ENCODE measurements around the gene BNC2. TPM values are rescaled to one million over a fixed set of nuclear protein-coding genes. Genes with fewer than 3 reads are reported as not detected.
"Not testable (repeated sequence)": the region's sequence is repeated elsewhere in the genome, so short reads cannot be mapped to it uniquely, and the experiment has no call there.

Gene BNC2
- polyA plus RNA-seq, 1 donor from 2014 or later: not detected

- H3K27me3 Mint-ChIP-seq: no peaks in the 10 kb centered on the region
- H3K4me3 Mint-ChIP-seq: no peak overlapping the region
- H3K4me1 Mint-ChIP-seq: no peaks in the 10 kb centered on the region
- H3K36me3 Mint-ChIP-seq: no peaks in the 10 kb centered on the region
- peaks cover 0 to 5% (median 3%) of the 10 kb centered on the region in 3 donors for H3K9me3 Mint-ChIP-seq
- no peak overlapping the region for H3K27ac Mint-ChIP-seq
These were observed 360.5 kb downstream of the BNC2 start for GRCh38 chr9:16509997-16510396.

DNA sequence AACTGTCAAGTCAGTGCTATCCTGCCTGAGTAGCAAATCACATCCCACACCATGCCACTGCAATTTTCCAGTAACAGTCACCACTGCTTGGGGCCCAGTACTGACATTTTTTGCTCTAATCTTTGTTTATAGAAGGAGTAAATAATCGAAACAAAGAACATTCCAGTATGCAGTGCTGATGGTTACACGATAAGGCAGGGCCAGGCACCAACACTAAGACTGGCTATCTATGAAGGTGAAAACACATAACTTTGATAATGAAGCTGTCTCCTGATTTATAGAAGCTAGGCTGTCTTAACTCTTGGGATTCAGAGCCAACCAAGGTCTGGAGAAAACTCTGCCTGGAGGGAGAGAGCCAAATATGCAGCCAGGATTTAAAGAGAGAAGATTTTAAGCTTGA is 365.3 kb downstream of the BNC2 start:
- no peaks in the 10 kb centered on the region for H3K36me3 Mint-ChIP-seq
- no peaks in the 10 kb centered on the region for H3K4me1 Mint-ChIP-seq
- H3K4me3 Mint-ChIP-seq: no peak overlapping the region
- H3K9me3 Mint-ChIP-seq: peaks cover 3 to 5% (median 5%) of the 10 kb centered on the region in 3 donors
- no peaks in the 10 kb centered on the region for H3K27me3 Mint-ChIP-seq
- H3K27ac Mint-ChIP-seq: no peak overlapping the region

- Mint-ChIP-seq H3K9me3 (peaks cover 0 to 5% (median 5%) of the 10 kb centered on the region in 3 donors), H3K4me1 (no peaks in the 10 kb centered on the region), H3K27ac (no peak overlapping the region), H3K27me3 (no peaks in the 10 kb centered on the region), H3K36me3 (no peaks in the 10 kb centered on the region), H3K4me3 (no peak overlapping the region)
These were observed 368.7 kb downstream of the BNC2 start for GRCh38 chr9:16501726-16502125.

GRCh38 chr9:16501141-16501540 is 369.3 kb downstream of the BNC2 start:
- H3K9me3 Mint-ChIP-seq: peaks cover 0 to 5% (median 5%) of the 10 kb centered on the region in 3 donors
- H3K36me3 Mint-ChIP-seq: no peaks in the 10 kb centered on the region
- H3K4me1 Mint-ChIP-seq: no peaks in the 10 kb centered on the region
- no peak overlapping the region for H3K27ac Mint-ChIP-seq
- H3K27me3 Mint-ChIP-seq: no peaks in the 10 kb centered on the region
- no peak overlapping the region for H3K4me3 Mint-ChIP-seq

DNA sequence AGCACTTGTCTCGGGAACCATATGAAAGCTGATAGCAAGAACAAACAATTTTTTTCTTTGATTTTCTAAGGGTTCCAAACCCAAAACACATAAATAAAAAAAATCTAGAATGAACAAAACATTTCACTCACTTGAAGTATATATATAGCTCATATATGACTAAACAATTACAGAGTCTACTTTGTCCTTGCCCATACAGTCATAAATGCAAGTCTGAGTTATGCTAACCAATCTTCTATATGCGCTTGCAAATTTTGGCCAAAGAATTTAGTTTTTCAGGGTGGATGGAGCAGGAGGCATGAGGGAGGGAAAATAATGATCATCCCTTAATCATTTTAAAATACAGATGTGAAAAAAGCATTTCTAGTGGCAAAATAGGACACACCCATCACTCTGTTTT is 370.1 kb downstream of the BNC2 start:
- H3K4me1 Mint-ChIP-seq: no peaks in the 10 kb centered on the region
- peak overlapping the region in 1 of 4 donors; percentile 26 for H3K4me3 Mint-ChIP-seq
- no peak overlapping the region for H3K27ac Mint-ChIP-seq
- H3K9me3 Mint-ChIP-seq: peaks cover 0 to 5% (median 5%) of the 10 kb centered on the region in 3 donors
- no peaks in the 10 kb centered on the region for H3K36me3 Mint-ChIP-seq
- H3K27me3 Mint-ChIP-seq: no peaks in the 10 kb centered on the region

- Mint-ChIP-seq H3K4me1 (no peaks in the 10 kb centered on the region), H3K9me3 (peaks cover 0 to 5% (median 3%) of the 10 kb centered on the region in 3 donors), H3K36me3 (no peaks in the 10 kb centered on the region), H3K27me3 (no peaks in the 10 kb centered on the region), H3K27ac (no peak overlapping the region), H3K4me3 (no peak overlapping the region)
These were observed 370.6 kb downstream of the BNC2 start for GRCh38 chr9:16499892-16500291.

DNA sequence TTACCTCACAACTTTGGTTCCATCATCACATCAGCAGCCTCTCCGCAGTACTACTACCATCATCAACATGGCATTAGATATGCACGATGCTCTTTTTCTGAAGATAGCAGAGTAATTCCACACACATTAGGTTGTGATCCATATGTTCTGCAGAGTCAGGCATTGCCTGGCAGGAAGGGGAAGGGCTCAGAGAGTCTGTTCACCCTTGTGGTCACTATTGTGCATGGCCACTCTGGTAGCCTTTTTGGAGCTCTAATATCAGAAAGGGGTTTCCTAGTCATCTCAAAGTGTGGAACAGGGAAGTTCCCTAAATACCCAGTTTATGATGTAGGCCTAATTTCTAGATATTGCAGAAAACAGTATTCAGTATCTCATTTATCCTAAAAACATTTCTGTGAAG is 373.6 kb downstream of the BNC2 start:
- Mint-ChIP-seq H3K4me3 (no peak overlapping the region), H3K9me3 (peaks cover 0 to 7% (median 2%) of the 10 kb centered on the region in 3 donors), H3K27ac (no peak overlapping the region), H3K36me3 (no peaks in the 10 kb centered on the region), H3K4me1 (no peaks in the 10 kb centered on the region), H3K27me3 (no peaks in the 10 kb centered on the region)

GRCh38 chr9:16487915-16488314 is 382.6 kb downstream of the BNC2 start:
- H3K27ac Mint-ChIP-seq: no peak overlapping the region
- H3K27me3 Mint-ChIP-seq: no peaks in the 10 kb centered on the region
- H3K4me3 Mint-ChIP-seq: no peak overlapping the region
- peaks cover 0 to 11% (median 2%) of the 10 kb centered on the region in 3 donors for H3K9me3 Mint-ChIP-seq
- H3K36me3 Mint-ChIP-seq: no peaks in the 10 kb centered on the region
- H3K4me1 Mint-ChIP-seq: no peaks in the 10 kb centered on the region

GRCh38 chr9:16485575-16486321 is 384.7 kb downstream of the BNC2 start:
- Mint-ChIP-seq H3K4me1 (no peaks in the 10 kb centered on the region), H3K36me3 (no peaks in the 10 kb centered on the region)

DNA sequence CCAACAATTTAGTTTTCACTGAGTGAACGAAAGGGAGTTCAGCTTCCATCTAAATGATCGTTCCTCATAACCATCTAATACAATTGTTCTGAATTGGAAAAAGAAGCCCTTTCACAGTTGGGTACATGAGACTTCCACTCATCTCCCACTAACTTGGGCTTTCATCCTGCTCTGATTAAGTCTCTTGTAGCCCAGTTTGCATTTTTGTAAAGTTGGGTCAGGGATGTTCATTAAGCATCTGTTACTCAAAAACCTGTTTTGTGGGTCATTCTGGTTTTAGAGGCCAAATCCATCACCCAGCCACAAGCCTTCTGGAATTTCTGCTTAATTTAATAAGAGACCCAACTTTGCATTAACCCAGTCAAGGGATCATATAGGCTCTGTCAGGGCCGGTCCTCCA is 385.3 kb downstream of the BNC2 start:
- Mint-ChIP-seq H3K27ac (no peak overlapping the region), H3K36me3 (no peaks in the 10 kb centered on the region), H3K27me3 (no peaks in the 10 kb centered on the region), H3K9me3 (peaks cover 2 to 3% (median 2%) of the 10 kb centered on the region in 3 donors), H3K4me1 (no peaks in the 10 kb centered on the region), H3K4me3 (no peak overlapping the region)

More at GRCh38 chr9:16485575-16486321, 384.7 kb downstream of the BNC2 start:
- Mint-ChIP-seq H3K9me3 (peaks cover 2 to 6% (median 2%) of the 10 kb centered on the region in 3 donors), H3K4me3 (no peak overlapping the region), H3K27me3 (no peaks in the 10 kb centered on the region), H3K27ac (peak overlapping the region in 1 of 3 donors; percentile 62)

- Mint-ChIP-seq H3K27ac (no peak overlapping the region), H3K4me1 (no peaks in the 10 kb centered on the region), H3K27me3 (no peaks in the 10 kb centered on the region), H3K36me3 (no peaks in the 10 kb centered on the region), H3K9me3 (peaks cover 2 to 3% (median 2%) of the 10 kb centered on the region in 3 donors), H3K4me3 (no peak overlapping the region)
These were observed 385.7 kb downstream of the BNC2 start for GRCh38 chr9:16484744-16485143.

- H3K9me3 Mint-ChIP-seq: peaks cover 2 to 3% (median 2%) of the 10 kb centered on the region in 3 donors
- H3K27ac Mint-ChIP-seq: no peak overlapping the region
- no peaks in the 10 kb centered on the region for H3K36me3 Mint-ChIP-seq
- H3K4me3 Mint-ChIP-seq: no peak overlapping the region
- no peaks in the 10 kb centered on the region for H3K4me1 Mint-ChIP-seq
- H3K27me3 Mint-ChIP-seq: no peaks in the 10 kb centered on the region
These were observed 386.3 kb downstream of the BNC2 start for GRCh38 chr9:16484180-16484579.

GRCh38 chr9:16482764-16483163 is 387.7 kb downstream of the BNC2 start:
- no peaks in the 10 kb centered on the region for H3K27me3 Mint-ChIP-seq
- H3K4me3 Mint-ChIP-seq: no peak overlapping the region
- peaks cover 2 to 3% (median 2%) of the 10 kb centered on the region in 3 donors for H3K9me3 Mint-ChIP-seq
- no peaks in the 10 kb centered on the region for H3K4me1 Mint-ChIP-seq
- H3K27ac Mint-ChIP-seq: no peak overlapping the region
- H3K36me3 Mint-ChIP-seq: no peaks in the 10 kb centered on the region

- not testable (repeated sequence) for H3K27ac Mint-ChIP-seq, H3K4me1 Mint-ChIP-seq, H3K36me3 Mint-ChIP-seq, H3K27me3 Mint-ChIP-seq, H3K4me3 Mint-ChIP-seq, H3K9me3 Mint-ChIP-seq
These were observed 389.9 kb downstream of the BNC2 start for GRCh38 chr9:16480584-16480983.

GRCh38 chr9:16475996-16476395 is 394.5 kb downstream of the BNC2 start:
- H3K4me3 Mint-ChIP-seq: no peak overlapping the region
- peaks cover 0 to 2% (median 0%) of the 10 kb centered on the region in 3 donors for H3K9me3 Mint-ChIP-seq
- H3K4me1 Mint-ChIP-seq: no peaks in the 10 kb centered on the region
- no peaks in the 10 kb centered on the region for H3K27me3 Mint-ChIP-seq
- no peak overlapping the region for H3K27ac Mint-ChIP-seq
- no peaks in the 10 kb centered on the region for H3K36me3 Mint-ChIP-seq

DNA sequence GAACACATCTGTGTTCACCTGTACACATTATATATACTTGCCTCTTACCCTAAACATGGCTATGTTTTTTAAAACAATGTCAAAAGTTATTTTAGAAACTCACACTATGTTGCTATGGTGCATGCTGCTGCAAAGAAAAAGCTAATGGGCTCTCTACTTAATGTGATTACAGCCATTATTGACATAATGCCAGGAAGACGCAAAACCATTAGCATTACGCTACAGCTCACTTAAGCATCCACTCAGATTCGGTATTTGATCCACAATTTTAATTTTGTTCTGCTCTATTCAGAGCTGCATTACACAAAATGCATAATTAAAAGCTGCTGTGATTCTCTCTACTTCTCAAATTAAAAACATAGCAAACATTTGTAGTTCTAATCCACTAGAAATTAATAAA is 395.2 kb downstream of the BNC2 start:
- peaks cover 0 to 2% (median 0%) of the 10 kb centered on the region in 3 donors for H3K9me3 Mint-ChIP-seq
- no peaks in the 10 kb centered on the region for H3K27me3 Mint-ChIP-seq
- no peaks in the 10 kb centered on the region for H3K36me3 Mint-ChIP-seq
- no peak overlapping the region for H3K4me3 Mint-ChIP-seq
- no peaks in the 10 kb centered on the region for H3K4me1 Mint-ChIP-seq
- no peak overlapping the region for H3K27ac Mint-ChIP-seq

Data from IgD-negative memory B cell (primary cell).